Smooth muscle cell (in vitro differentiated cells): ENCODE measurements around the gene SYT8. TPM values are rescaled to one million over a fixed set of nuclear protein-coding genes. Genes with fewer than 3 reads are reported as not detected.

Experiments
- DNase-seq: peaks from one replicate; lab custom pipeline; 2025; ENCODE audit not compliant: unreplicated experiment; lab: John Stamatoyannopoulos, UW
- H2AFZ ChIP-seq: fragments of 200-600 bp; sonication (generic); 2 replicates; pipeline ENCODE4 v1.6.0; 2016; ENCODE audit warnings: antibody characterized with exemption, low read depth, mild to moderate bottlenecking
- H3F3A ChIP-seq: fragments of 200-600 bp; sonication (generic); 2 replicates; pipeline ENCODE4 v1.6.0; 2017; ENCODE audit warnings: antibody characterized with exemption, low read depth
- H3K27ac ChIP-seq: fragments of 200-600 bp; sonication (generic); 2 replicates; pipeline ENCODE4 v1.5.1; 2016; ENCODE audit warnings: low read depth, mild to moderate bottlenecking
- H3K27me3 ChIP-seq: fragments of 200-600 bp; sonication (generic); 2 replicates; pipeline ENCODE4 v1.6.1; 2016; ENCODE audit warnings: low read depth, mild to moderate bottlenecking
- H3K36me3 ChIP-seq: fragments of 200-600 bp; sonication (generic); 2 replicates; pipeline ENCODE4 v1.5.1; 2016; ENCODE audit warnings: low read depth
- H3K4me1 ChIP-seq: fragments of 200-600 bp; sonication (generic); 2 replicates; pipeline ENCODE4 v1.5.1; 2016; ENCODE audit warnings: low read depth
- H3K4me2 ChIP-seq: fragments of 200-600 bp; sonication (generic); 2 replicates; pipeline ENCODE4 v1.6.0; 2016; ENCODE audit warnings: mild to moderate bottlenecking
- H3K4me3 ChIP-seq: fragments of 200-600 bp; sonication (generic); 2 replicates; pipeline ENCODE4 v1.5.1; 2016; ENCODE audit warnings: mild to moderate bottlenecking
- H3K79me2 ChIP-seq: fragments of 200-600 bp; sonication (generic); 2 replicates; pipeline ENCODE4 v1.6.0; 2016; ENCODE audit warnings: low read depth, mild to moderate bottlenecking
- H3K9ac ChIP-seq: fragments of 200-600 bp; sonication (generic); 2 replicates; pipeline ENCODE4 v1.6.0; 2016; ENCODE audit warnings: low read depth
- H3K9me3 ChIP-seq: fragments of 200-600 bp; sonication (generic); replicated peaks from 2 replicates; pipeline ENCODE4 v1.5.1; 2016; ENCODE audit warnings: low read depth
- H4K20me1 ChIP-seq: fragments of 200-600 bp; sonication (generic); 2 replicates; pipeline ENCODE4 v1.6.0; 2016; ENCODE audit warnings: low read depth
- CTCF ChIP-seq: fragments of 200-600 bp; sonication (generic); IDR thresholded peaks from 2 replicates; pipeline ENCODE4 v1.5.1; 2017; ENCODE audit warnings: borderline replicate concordance, mild to moderate bottlenecking, antibody characterized with exemption; ENCODE audit not compliant: insufficient read depth, poor library complexity, severe bottlenecking
- WGBS: methylation state at CpG from one replicate; pipeline ENCODE4 v1.1.7; 2016; ENCODE audit warnings: low lambda C conversion rate; 5-methylcytosine and 5-hydroxymethylcytosine counted together
- polyA plus RNA-seq: library from polyadenylated mRNA; unstranded; fragments of >200 nt; fragmentation: Nextera tagmentation; extraction: Ambion mirVana; gene quantifications from 2 replicates; pipeline ENCODE4 v1.2.1, GENCODE V29; 2016
- total RNA-seq: library from RNA; depleted of rRNA; stranded (reverse); fragments of >200 nt; gene quantifications from 2 replicates; pipeline ENCODE4 v1.2.3, GENCODE V29; 2014

Gene SYT8
- total and polyA plus RNA-seq, 2 experiments from 2014 or later = 0.13 to 2.0 TPM

DNA sequence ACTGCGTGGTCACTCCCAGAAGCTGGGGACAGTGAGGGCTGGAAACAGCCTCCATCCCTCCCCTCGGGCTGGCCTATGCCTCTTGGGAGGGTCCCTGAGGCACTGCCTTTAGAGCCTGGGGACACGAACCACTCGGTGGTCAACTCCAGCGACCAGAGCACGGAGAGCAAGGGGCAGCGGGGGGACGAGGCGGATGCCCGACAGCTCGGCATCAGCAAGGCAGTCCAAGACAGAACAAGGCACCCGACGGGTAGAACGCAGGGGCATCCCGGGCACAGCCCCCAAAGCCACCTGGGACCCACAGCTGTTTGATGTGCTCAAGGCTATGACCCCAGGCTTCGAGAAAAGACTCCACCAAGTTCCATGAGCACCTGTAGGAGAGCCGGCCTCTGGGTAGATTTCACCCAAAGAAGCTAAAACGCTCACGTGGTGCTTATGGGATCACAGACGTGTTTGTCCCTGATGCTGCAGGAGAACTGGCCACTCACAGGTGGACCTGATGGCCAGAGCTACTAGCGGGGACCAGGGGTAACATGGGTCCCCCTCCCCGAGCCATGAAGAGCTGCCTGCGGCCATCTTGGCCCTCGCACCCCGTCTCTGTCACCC is 17.6 kb downstream of the SYT8 start:
- DNase-seq = no peak
- no peaks in the 10 kb centered on the region for H3K27me3 ChIP-seq
- WGBS = 97% methylated on average over 25 of the region's 25 CpGs
- no peak overlapping the region for H3K27ac ChIP-seq
- no peaks in the 10 kb centered on the region for H3K79me2 ChIP-seq
- no peaks in the 10 kb centered on the region for H3K9me3 ChIP-seq
- no peaks in the 10 kb centered on the region for H3K4me1 ChIP-seq
- H3K36me3 ChIP-seq = no peaks in the 10 kb centered on the region
- no peak overlapping the region for H2AFZ ChIP-seq
- H3F3A ChIP-seq = no peaks in the 10 kb centered on the region
- no peaks in the 10 kb centered on the region for H4K20me1 ChIP-seq
- no peak overlapping the region for H3K9ac ChIP-seq
- TF ChIP-seq CTCF = no peak
- H3K4me3 ChIP-seq = no peak overlapping the region
- H3K4me2 ChIP-seq = no peak overlapping the region

- Histone ChIP-seq H3K79me2 (no peaks in the 10 kb centered on the region), H3K9ac (no peak within 1 kb of the TSS), H3K27me3 (no peaks in the 10 kb centered on the region), H3K36me3 (no peaks in the 10 kb centered on the region), H3K9me3 (no peaks in the 10 kb centered on the region), H3K4me3 (no peak within 1 kb of the TSS), H3K27ac (no peak within 1 kb of the TSS), H3K4me1 (no peaks in the 10 kb centered on the region), H3F3A (no peaks in the 10 kb centered on the region), H4K20me1 (no peaks in the 10 kb centered on the region), H3K4me2 (no peak within 1 kb of the TSS), H2AFZ (no peak within 1 kb of the TSS)
- no peak for DNase-seq
- TF ChIP-seq CTCF = no peak
- WGBS = 92% methylated on average over 18 of the region's 18 CpGs
Observed at GRCh38 chr11:1852877-1853276, 18.1 kb downstream of the SYT8 start, which contains the start of gene LSP1. Gene LSP1, plus strand, starts transcription at chr11:1853084. Its CDS starts 61 bp downstream, at chr11:1853145.

DNA sequence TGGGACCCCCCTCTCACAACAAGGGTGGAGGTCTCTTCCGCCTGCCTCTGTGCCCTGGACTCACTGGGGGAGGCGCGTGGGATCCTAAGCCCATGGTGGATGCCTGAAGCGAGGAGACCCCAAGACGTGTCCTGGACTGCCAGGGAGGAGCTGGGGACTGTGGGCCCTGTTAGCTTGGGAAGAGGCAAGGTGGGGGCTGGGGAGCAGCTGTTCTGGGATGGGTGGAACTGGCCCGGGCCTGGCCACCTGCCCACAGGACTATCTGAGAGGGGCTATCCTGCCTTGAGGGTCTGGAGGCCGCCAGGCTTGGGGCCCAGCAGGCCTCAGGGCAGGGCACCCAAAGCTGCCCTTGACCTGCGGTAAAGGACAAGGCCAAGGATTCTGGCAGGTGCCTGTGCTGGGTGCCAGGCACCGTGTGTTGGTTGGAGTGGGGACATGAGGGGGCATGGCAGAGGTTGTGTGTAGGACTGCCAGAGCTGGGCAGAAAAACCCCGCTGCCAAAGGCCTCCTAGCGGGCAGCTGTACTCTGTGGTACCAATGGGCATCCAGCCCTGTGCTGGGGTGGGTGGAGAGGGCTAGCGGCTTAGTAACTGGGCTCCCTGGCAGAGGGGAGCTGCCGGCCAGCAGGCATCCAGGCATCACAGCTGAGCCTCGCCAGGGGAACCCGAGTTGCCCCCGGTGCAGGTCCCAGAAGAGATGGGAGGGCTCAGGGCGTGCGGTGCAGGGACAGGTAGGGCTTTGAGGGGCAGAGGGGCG is 18.8 kb downstream of the SYT8 start:
- H3K36me3 ChIP-seq = no peaks in the 10 kb centered on the region
- WGBS = 95% methylated on average over 19 of the region's 19 CpGs
- no peaks in the 10 kb centered on the region for H3K27me3 ChIP-seq
- no peaks in the 10 kb centered on the region for H3F3A ChIP-seq
- no peaks in the 10 kb centered on the region for H3K4me1 ChIP-seq
- no peaks in the 10 kb centered on the region for H3K79me2 ChIP-seq
- no peaks in the 10 kb centered on the region for H4K20me1 ChIP-seq
- H3K4me2 ChIP-seq = no peak overlapping the region
- DNase-seq = no peak
- no peak overlapping the region for H3K4me3 ChIP-seq
- H3K27ac ChIP-seq = no peak overlapping the region
- no peaks in the 10 kb centered on the region for H3K9me3 ChIP-seq
- no peak overlapping the region for H2AFZ ChIP-seq
- no peak overlapping the region for H3K9ac ChIP-seq
- no peak for TF ChIP-seq CTCF
